C4-2B (cell line): Measurements from ENCODE around the gene R3HDM2.

Experiments used
- CTCF ChIP-seq: fragments of 450-650 bp; conservative IDR thresholded peaks from 2 replicates; pipeline ENCODE4 v1.5.1; 2017; ENCODE audit warnings: mild to moderate bottlenecking
- ZFX ChIP-seq: fragments of 450-650 bp; IDR thresholded peaks from 2 replicates; pipeline ENCODE4 v1.6.1; 2017

- TF ChIP-seq CTCF (no peak), ZFX (no peak)
These were observed 183.8 kb downstream of the R3HDM2 start for GRCh38 chr12:57247041-57247440.
